OCI-LY1 (cell line): ENCODE results near the gene CD47.

Experiments
- EZH2 ChIP-seq: fragments of 200-600 bp; sonication (generic), shearing (Covaris generic); IDR thresholded peaks from 2 replicates; pipeline ENCODE4 v1.8.0; 2017; ENCODE audit warnings: borderline replicate concordance, mixed run types, mild to moderate bottlenecking, antibody characterized with exemption, low read length, moderate library complexity, mixed read lengths
- TF ChIP-seq, protein P1 (sequence below): fragments of 200-600 bp; sonication (generic), shearing (Covaris generic); IDR thresholded peaks from 2 replicates; pipeline ENCODE4 v1.5.1; 2017; ENCODE audit warnings: mild to moderate bottlenecking, antibody characterized with exemption, low read length, moderate library complexity, mixed read lengths

DNA sequence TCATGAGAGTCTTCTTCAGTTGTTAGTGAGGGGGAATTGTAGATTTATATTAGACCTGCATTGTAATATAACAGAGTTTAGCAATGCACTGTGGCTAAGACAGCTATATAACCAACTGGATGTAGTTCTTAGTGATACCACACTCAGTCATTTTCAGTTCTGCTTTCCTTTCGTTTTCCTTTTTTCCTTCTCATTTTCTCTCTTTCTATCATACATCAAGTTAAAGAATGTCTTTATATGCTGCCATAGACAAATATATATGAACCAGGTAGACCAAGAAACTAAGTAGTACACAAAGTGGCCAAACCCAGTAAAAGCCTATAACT lies 43.7 kb upstream of the CD47 start:
- TF ChIP-seq, protein P1, sequence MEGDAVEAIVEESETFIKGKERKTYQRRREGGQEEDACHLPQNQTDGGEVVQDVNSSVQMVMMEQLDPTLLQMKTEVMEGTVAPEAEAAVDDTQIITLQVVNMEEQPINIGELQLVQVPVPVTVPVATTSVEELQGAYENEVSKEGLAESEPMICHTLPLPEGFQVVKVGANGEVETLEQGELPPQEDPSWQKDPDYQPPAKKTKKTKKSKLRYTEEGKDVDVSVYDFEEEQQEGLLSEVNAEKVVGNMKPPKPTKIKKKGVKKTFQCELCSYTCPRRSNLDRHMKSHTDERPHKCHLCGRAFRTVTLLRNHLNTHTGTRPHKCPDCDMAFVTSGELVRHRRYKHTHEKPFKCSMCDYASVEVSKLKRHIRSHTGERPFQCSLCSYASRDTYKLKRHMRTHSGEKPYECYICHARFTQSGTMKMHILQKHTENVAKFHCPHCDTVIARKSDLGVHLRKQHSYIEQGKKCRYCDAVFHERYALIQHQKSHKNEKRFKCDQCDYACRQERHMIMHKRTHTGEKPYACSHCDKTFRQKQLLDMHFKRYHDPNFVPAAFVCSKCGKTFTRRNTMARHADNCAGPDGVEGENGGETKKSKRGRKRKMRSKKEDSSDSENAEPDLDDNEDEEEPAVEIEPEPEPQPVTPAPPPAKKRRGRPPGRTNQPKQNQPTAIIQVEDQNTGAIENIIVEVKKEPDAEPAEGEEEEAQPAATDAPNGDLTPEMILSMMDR, result no peak
- no peak for TF ChIP-seq EZH2
